Neural crest cell (in vitro differentiated cells): ENCODE measurements around the gene OASL. TPM values are rescaled to one million over a fixed set of nuclear protein-coding genes. Genes with fewer than 3 reads are reported as not detected.

Experiments
- DNase-seq: peaks from one replicate; pipeline ENCODE4 v3.0.0; 2021; ENCODE audit warnings: low read depth, mixed read lengths, low spot score
- H3K27ac Mint-ChIP-seq: one replicate; pipeline ENCODE4 v1.8.0; 2021; ENCODE audit warnings: mild to moderate bottlenecking, mixed read lengths; ENCODE audit not compliant: unreplicated experiment
- H3K27me3 Mint-ChIP-seq: 2 replicates; pipeline ENCODE4 v1.8.0; 2021; ENCODE audit warnings: low read depth, mild to moderate bottlenecking, mixed read lengths
- H3K36me3 Mint-ChIP-seq: 2 replicates; pipeline ENCODE4 v1.8.0; 2021; ENCODE audit warnings: low read depth, mild to moderate bottlenecking, mixed read lengths
- H3K4me1 Mint-ChIP-seq: 2 replicates; pipeline ENCODE4 v1.8.0; 2021; ENCODE audit warnings: mixed read lengths
- H3K4me3 Mint-ChIP-seq: one replicate; pipeline ENCODE4 v1.8.0; 2021; ENCODE audit warnings: mild to moderate bottlenecking, mixed read lengths
- H3K9me3 Mint-ChIP-seq: 2 replicates; pipeline ENCODE4 v1.8.0; 2021; ENCODE audit warnings: mixed read lengths
- total RNA-seq: library from RNA; stranded (reverse); gene quantifications from 2 replicates; pipeline ENCODE4 v1.2.1, GENCODE V29; 2021
- TF ChIP-seq, protein P1 (sequence below): fragments of 200-600 bp; sonication (generic); conservative IDR thresholded peaks from 2 replicates; pipeline ENCODE4 v1.5.0; 2021; ENCODE audit warnings: antibody characterized with exemption, mild to moderate bottlenecking

The OASL gene
- total RNA-seq, 1 donor from 2014 or later = not detected

DNA sequence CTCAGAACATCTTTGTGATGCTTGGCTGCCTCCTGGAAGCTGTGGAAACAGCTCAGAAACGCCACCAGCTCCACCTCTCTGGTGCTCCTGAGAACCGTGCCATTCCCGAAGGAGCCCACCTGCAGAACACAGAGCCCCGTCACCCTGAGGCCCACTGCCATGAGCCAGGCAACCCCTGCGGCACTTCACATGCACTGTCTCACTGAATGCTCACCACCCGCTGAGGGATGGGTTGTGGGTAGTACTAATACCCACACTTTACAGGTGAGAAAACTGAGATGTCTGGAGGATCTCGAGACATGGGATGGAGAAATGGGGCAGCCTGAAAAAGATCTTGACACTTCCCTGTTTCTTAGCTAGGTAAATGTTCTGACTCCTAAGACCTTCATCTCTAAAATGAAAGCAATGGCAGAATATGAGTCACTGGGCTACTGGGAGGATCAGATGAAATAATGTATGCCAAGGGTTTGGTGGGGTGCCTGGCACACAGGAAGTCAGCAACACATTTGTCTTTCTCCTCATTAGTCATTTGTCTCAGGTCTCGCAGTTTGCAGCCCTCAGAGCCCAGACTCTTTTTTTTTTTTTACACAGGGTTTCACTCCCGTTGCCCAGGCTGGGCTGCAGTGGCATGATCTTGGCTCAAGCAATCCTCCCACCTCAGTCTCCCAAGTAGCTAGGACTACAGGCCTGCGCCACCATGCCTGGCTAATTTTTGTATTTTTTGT is 5.3 kb downstream of the OASL start:
- Mint-ChIP-seq H3K27ac (no peak overlapping the region), H3K9me3 (no peaks in the 10 kb centered on the region), H3K27me3 (peaks cover 17% of the 10 kb centered on the region), H3K4me3 (no peak overlapping the region), H3K4me1 (no peaks in the 10 kb centered on the region), H3K36me3 (no peaks in the 10 kb centered on the region)
- DNase-seq = no peak
- TF ChIP-seq, protein P1, sequence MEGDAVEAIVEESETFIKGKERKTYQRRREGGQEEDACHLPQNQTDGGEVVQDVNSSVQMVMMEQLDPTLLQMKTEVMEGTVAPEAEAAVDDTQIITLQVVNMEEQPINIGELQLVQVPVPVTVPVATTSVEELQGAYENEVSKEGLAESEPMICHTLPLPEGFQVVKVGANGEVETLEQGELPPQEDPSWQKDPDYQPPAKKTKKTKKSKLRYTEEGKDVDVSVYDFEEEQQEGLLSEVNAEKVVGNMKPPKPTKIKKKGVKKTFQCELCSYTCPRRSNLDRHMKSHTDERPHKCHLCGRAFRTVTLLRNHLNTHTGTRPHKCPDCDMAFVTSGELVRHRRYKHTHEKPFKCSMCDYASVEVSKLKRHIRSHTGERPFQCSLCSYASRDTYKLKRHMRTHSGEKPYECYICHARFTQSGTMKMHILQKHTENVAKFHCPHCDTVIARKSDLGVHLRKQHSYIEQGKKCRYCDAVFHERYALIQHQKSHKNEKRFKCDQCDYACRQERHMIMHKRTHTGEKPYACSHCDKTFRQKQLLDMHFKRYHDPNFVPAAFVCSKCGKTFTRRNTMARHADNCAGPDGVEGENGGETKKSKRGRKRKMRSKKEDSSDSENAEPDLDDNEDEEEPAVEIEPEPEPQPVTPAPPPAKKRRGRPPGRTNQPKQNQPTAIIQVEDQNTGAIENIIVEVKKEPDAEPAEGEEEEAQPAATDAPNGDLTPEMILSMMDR = no peak

- TF ChIP-seq, protein P1 = no peak
- DNase-seq = no peak
- Mint-ChIP-seq H3K9me3 (no peaks in the 10 kb centered on the region), H3K4me3 (no peak overlapping the region), H3K36me3 (no peaks in the 10 kb centered on the region), H3K27me3 (peaks cover 9% of the 10 kb centered on the region), H3K4me1 (no peaks in the 10 kb centered on the region), H3K27ac (no peak overlapping the region)
These were observed 8.4 kb downstream of the OASL start for GRCh38 chr12:121030576-121031212.

GRCh38 chr12:121026274-121027045 is 12.6 kb downstream of the OASL start:
- TF ChIP-seq, protein P1 = peak; percentile 24
- Mint-ChIP-seq H3K27ac (no peak overlapping the region), H3K9me3 (no peaks in the 10 kb centered on the region), H3K27me3 (peaks cover 6% of the 10 kb centered on the region), H3K4me3 (no peak overlapping the region), H3K4me1 (no peaks in the 10 kb centered on the region), H3K36me3 (no peaks in the 10 kb centered on the region)
- no peak for DNase-seq

- H3K9me3 Mint-ChIP-seq = no peaks in the 10 kb centered on the region
- no peaks in the 10 kb centered on the region for H3K4me1 Mint-ChIP-seq
- H3K27me3 Mint-ChIP-seq = peaks cover 4% of the 10 kb centered on the region
- no peak for DNase-seq
- H3K27ac Mint-ChIP-seq = no peak overlapping the region
- TF ChIP-seq, protein P1 = no peak
- H3K36me3 Mint-ChIP-seq = no peaks in the 10 kb centered on the region
- no peak overlapping the region for H3K4me3 Mint-ChIP-seq
These were observed 13.4 kb downstream of the OASL start for GRCh38 chr12:121025442-121026226.

DNA sequence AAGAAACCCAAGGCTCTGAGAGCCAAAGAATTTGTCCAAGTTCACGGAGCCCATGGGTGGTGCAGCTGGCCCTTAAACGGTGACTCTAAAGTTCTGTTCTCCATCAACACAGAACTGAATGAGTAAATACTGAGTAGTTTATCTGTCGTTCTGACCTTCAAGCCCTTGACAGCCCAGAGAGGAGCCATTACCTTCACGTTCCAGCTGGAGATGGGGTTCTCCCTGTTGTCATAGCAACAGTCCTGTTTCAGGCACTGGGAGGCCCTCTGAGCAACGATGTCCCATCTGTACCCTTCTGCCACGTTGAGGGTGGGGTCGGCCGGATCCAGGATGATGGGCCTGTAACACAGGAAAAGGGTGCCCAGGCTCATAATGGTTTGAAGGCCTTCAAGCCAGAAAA is 15.2 kb downstream of the OASL start:
- DNase-seq = no peak
- Mint-ChIP-seq H3K9me3 (no peaks in the 10 kb centered on the region), H3K36me3 (no peaks in the 10 kb centered on the region), H3K27ac (no peak overlapping the region), H3K4me3 (no peak overlapping the region), H3K27me3 (peaks cover 9% of the 10 kb centered on the region), H3K4me1 (no peaks in the 10 kb centered on the region)
- TF ChIP-seq, protein P1 = no peak
